Measurements from ENCODE around the gene ZNF462. TPM values are rescaled to one million over a fixed set of nuclear protein-coding genes. Genes with fewer than 3 reads are reported as not detected.

Gene ZNF462
- total RNA-seq, 1 donor from 2014 or later, result 28.5 TPM

- TF ChIP-seq POLR2AphosphoS5 (IDR thresholded peaks at IDR 0.05; ENCODE audit: insufficient read depth in 1 of 2, low read depth in 1 of 2), result no peak
- Histone ChIP-seq H3K9me3 (no peaks in the 10 kb centered on the region), H3K4me3 (no peak overlapping the region), H3K27me3 (no peaks in the 10 kb centered on the region), H3K4me1 (no peaks in the 10 kb centered on the region), H3K36me3 (peaks cover 0 to 9% of the 10 kb centered on the region in 2 donors), H3K27ac (no peak overlapping the region)
- DNase-seq (ENCODE audit: extremely low spot score in 2 of 2), result no peak
- intact Hi-C loops (cut with DNase I), result no loop called here
Measured at GRCh38 chr9:106953174-106953573, 90.2 kb downstream of the ZNF462 start.

GRCh38 chr9:106954558-106954957, 91.6 kb downstream of the ZNF462 start:
- Histone ChIP-seq H3K27me3 (no peaks in the 10 kb centered on the region), H3K4me1 (no peaks in the 10 kb centered on the region), H3K27ac (no peak overlapping the region), H3K36me3 (peaks cover 0 to 6% of the 10 kb centered on the region in 2 donors), H3K9me3 (no peaks in the 10 kb centered on the region), H3K4me3 (no peak overlapping the region)
- DNase-seq (ENCODE audit: extremely low spot score in 2 of 2), result no peak
- intact Hi-C loops (cut with DNase I), result no loop called here
- TF ChIP-seq POLR2AphosphoS5 (IDR thresholded peaks at IDR 0.05; ENCODE audit: insufficient read depth in 1 of 2, low read depth in 1 of 2), result no peak
- no peak for TF ChIP-seq CTCF (IDR thresholded peaks at IDR 0.05)
- no peak for TF ChIP-seq POLR2A (IDR thresholded peaks at IDR 0.05)

GRCh38 chr9:106954974-106955850, 92.2 kb downstream of the ZNF462 start:
- no peak for DNase-seq (ENCODE audit: extremely low spot score in 2 of 2)
- Histone ChIP-seq H3K4me3 (no peak overlapping the region), H3K36me3 (no peaks in the 10 kb centered on the region), H3K9me3 (no peaks in the 10 kb centered on the region), H3K27me3 (no peaks in the 10 kb centered on the region), H3K27ac (no peak overlapping the region), H3K4me1 (no peaks in the 10 kb centered on the region)
- no peak for TF ChIP-seq CTCF (IDR thresholded peaks at IDR 0.05)
- TF ChIP-seq POLR2AphosphoS5 (IDR thresholded peaks at IDR 0.05; ENCODE audit: insufficient read depth in 1 of 2, low read depth in 1 of 2), result no peak
- TF ChIP-seq POLR2A (IDR thresholded peaks at IDR 0.05), result no peak
- intact Hi-C loops (cut with DNase I), result no loop called here

- DNase-seq (ENCODE audit: extremely low spot score in 2 of 2), result no peak
- intact Hi-C loops (cut with DNase I), result no loop called here
Measured at GRCh38 chr9:106956971-106957370, 94.0 kb downstream of the ZNF462 start.

More at GRCh38 chr9:106956971-106957370, 94.0 kb downstream of the ZNF462 start:
- Histone ChIP-seq H3K27me3 (no peaks in the 10 kb centered on the region), H3K4me1 (no peaks in the 10 kb centered on the region), H3K4me3 (no peak overlapping the region), H3K27ac (no peak overlapping the region), H3K36me3 (no peaks in the 10 kb centered on the region), H3K9me3 (no peaks in the 10 kb centered on the region)
- no peak for TF ChIP-seq CTCF (IDR thresholded peaks at IDR 0.05)
- no peak for TF ChIP-seq POLR2A (IDR thresholded peaks at IDR 0.05)
- TF ChIP-seq POLR2AphosphoS5 (IDR thresholded peaks at IDR 0.05; ENCODE audit: insufficient read depth in 1 of 2, low read depth in 1 of 2), result no peak

All from vagina (tissue), 2 donors.